HG02852 (cell line): ENCODE data around the gene NCKAP5L.

Source experiments
- ATAC-seq: cut with Tn5 transposase; IDR thresholded peaks from one replicate; pipeline ENCODE4 v1.9.1; 2021; ENCODE audit warnings: mild to moderate bottlenecking, moderate library complexity; ENCODE audit not compliant: unreplicated experiment

The NCKAP5L gene

GRCh38 chr12:49803693-49804450 is 24.3 kb downstream of the NCKAP5L start:
- no peak for ATAC-seq

- no peak for ATAC-seq
These were observed 26.8 kb downstream of the NCKAP5L start for GRCh38 chr12:49801141-49802063.

- ATAC-seq = no peak
These were observed 27.6 kb downstream of the NCKAP5L start for GRCh38 chr12:49800421-49801140.

- ATAC-seq = no peak
These were observed 29.3 kb downstream of the NCKAP5L start for GRCh38 chr12:49798934-49799333.

- no peak for ATAC-seq
These were observed 30.0 kb downstream of the NCKAP5L start for GRCh38 chr12:49798248-49798647.

GRCh38 chr12:49797449-49797776 is 30.8 kb downstream of the NCKAP5L start:
- no peak for ATAC-seq

GRCh38 chr12:49796606-49797448 is 31.4 kb downstream of the NCKAP5L start:
- ATAC-seq = no peak

GRCh38 chr12:49796155-49796554 is 32.1 kb downstream of the NCKAP5L start:
- ATAC-seq = no peak

- ATAC-seq = no peak
These were observed 32.5 kb downstream of the NCKAP5L start for GRCh38 chr12:49795654-49796105.

- no peak for ATAC-seq
These were observed 33.2 kb downstream of the NCKAP5L start for GRCh38 chr12:49794811-49795653.

- no peak for ATAC-seq
These were observed 34.2 kb downstream of the NCKAP5L start for GRCh38 chr12:49794021-49794420.

- ATAC-seq = no peak
These were observed 34.6 kb downstream of the NCKAP5L start for GRCh38 chr12:49793620-49794019.

- no peak for ATAC-seq
These were observed 35.1 kb downstream of the NCKAP5L start for GRCh38 chr12:49792976-49793580.

- ATAC-seq = no peak
These were observed 35.8 kb downstream of the NCKAP5L start for GRCh38 chr12:49792181-49792970.

GRCh38 chr12:49791700-49792099 is 36.5 kb downstream of the NCKAP5L start:
- ATAC-seq = no peak

GRCh38 chr12:49790741-49791555 is 37.3 kb downstream of the NCKAP5L start:
- no peak for ATAC-seq

GRCh38 chr12:49789992-49790391 is 38.2 kb downstream of the NCKAP5L start:
- ATAC-seq = no peak
